ENCODE measurements around the gene HOXD3.

DNA sequence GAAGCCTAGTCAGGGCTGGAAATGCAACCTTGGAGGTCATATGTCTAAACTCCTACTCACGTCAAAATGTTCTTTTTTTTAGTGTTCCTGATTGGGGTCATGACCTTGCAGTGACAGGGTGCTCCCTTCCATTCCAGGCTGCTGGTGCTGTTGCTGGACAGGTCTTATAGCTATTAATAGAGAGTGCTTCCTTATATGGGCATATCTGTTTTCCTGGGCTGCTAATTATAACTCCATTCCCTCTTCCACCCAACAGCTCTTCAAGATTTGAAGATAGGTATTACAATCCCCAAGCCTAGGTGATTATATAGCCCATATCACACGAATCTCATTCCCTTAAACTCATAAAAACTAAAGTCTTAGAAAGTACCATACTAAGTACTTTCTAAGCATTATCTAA, 12.6 kb downstream of the HOXD3 start:
- TF ChIP-seq POLR2AphosphoS5 (IDR thresholded peaks at IDR 0.05) = no peak
- no peak for TF ChIP-seq POLR2A (IDR thresholded peaks at IDR 0.05)
